Testis (tissue), 2 donors: ENCODE measurements around the gene ZBTB18.

ENCODE experiments used
- POLR2A ChIP-seq: fragments of 450-650 bp; IDR thresholded peaks from one replicate; pipeline ENCODE4 v1.6.1; 2017; ENCODE audit warnings: antibody characterized with exemption, mild to moderate bottlenecking, moderate library complexity
- TF ChIP-seq, protein P1 (sequence below), 3 experiments: fragments of 450-650 bp in 2 of 3; fragments of 200-600 bp in 1 of 3; sonication (generic) in 1 of 3; IDR thresholded peaks; one replicate each; pipeline ENCODE4 v1.5.1; 2016 to 2019; ENCODE audit warnings: antibody characterized with exemption in 3 of 3, mild to moderate bottlenecking in 2 of 3, moderate library complexity in 1 of 3

DNA sequence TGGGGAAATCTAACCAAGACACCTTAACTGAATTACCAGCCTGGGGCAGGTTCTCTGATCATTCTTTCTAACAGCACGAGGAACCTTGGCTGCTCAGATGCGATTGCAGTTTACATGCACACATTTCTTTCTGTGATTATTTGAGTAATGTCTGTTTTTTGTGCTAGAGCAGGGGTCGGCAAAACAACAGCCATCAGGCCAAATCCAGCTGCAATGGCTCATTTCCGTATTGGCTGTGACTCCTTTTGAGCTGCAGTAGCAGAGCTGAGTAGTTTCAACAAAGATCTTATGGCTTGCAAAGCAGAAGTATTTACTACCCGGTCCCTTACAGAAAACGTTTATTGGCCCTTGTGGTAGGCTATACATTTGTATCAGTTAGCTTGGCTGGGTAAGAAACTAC lies 37.1 kb downstream of the ZBTB18 start:
- TF ChIP-seq, protein P1, sequence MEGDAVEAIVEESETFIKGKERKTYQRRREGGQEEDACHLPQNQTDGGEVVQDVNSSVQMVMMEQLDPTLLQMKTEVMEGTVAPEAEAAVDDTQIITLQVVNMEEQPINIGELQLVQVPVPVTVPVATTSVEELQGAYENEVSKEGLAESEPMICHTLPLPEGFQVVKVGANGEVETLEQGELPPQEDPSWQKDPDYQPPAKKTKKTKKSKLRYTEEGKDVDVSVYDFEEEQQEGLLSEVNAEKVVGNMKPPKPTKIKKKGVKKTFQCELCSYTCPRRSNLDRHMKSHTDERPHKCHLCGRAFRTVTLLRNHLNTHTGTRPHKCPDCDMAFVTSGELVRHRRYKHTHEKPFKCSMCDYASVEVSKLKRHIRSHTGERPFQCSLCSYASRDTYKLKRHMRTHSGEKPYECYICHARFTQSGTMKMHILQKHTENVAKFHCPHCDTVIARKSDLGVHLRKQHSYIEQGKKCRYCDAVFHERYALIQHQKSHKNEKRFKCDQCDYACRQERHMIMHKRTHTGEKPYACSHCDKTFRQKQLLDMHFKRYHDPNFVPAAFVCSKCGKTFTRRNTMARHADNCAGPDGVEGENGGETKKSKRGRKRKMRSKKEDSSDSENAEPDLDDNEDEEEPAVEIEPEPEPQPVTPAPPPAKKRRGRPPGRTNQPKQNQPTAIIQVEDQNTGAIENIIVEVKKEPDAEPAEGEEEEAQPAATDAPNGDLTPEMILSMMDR (IDR thresholded peaks at IDR 0.05): no peak
- no peak for TF ChIP-seq POLR2A
